ENCODE data around the gene HERC6.

HERC6 gene

GRCh38 chr4:88489100-88489761, 110.6 kb downstream of the HERC6 start:
- ChIA-PET POLR2A (no interaction called here), CTCF (interaction anchor here (1.0 kb wide), 1 partner anchor 19 kb away, joined by 3 read pairs; no protein-coding TSS in a partner anchor)
- TF ChIP-seq CTCF (IDR thresholded peaks at IDR 0.05; ENCODE audit: control extremely low read depth, extremely low read depth, low read depth, missing control alignments) = no peak
- DNase-seq (ENCODE audit: extremely low spot score) = no peak

Measured in GM10248 (cell line).